Measurements from ENCODE around the gene CTNNA2.

CTNNA2 gene

GRCh38 chr2:79512442-79513401, at the start of gene CTNNA2:
CTNNA2 (plus strand) TSS chr2:79513051.
- peak; percentile 81 for DNase-seq

GRCh38 chr2:79487399-79487798, 25.5 kb upstream of the CTNNA2 start:
- DNase-seq = no peak

- DNase-seq = no peak
Measured at GRCh38 chr2:79511320-79511951, 1.4 kb upstream of the CTNNA2 start.

DNA sequence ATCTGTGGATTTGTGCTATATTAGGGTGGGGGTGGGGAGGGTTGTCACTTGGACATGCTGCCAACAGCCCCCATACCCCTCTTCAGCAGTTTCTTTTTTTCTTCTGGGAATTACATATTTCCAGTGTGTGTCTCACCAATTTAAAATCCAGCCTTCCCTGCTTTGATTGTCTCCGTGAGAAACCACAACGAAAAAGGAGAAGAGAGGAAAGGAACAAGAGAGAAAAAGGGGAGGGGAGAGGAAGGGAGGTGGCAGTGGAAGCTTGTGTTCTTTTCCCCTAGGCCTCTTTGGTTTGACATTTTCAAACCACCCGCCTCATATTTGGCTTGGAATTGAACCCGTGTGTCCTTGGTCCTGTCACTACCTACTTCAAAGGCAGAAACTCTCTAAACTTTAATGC, 860 bp downstream of the CTNNA2 start:
- DNase-seq = no peak

- DNase-seq = no peak
Measured at GRCh38 chr2:79529636-79530035, 16.8 kb downstream of the CTNNA2 start.

DNA sequence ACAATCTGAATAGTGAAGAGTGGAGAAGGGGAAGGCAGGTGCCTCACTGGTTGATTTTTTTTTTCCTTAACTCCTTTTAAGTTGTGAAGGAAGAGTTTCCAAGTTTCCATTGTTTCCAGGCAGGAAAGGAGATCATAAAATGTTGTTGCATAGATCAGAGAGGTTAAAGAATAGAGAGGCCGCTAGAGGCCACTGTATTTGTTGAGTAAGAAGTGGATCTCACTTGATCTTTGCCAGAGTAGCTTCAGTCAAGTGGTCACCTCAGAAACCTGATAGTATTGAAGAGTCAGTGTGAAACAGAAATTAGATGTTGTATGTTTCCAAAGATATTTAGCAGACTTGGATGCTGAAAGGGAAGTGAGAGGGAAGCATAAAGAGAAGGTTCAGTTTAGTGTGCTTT, 17.6 kb downstream of the CTNNA2 start:
- no peak for DNase-seq

- DNase-seq = no peak
Measured at GRCh38 chr2:79547568-79547967, 34.7 kb downstream of the CTNNA2 start.

- DNase-seq = no peak
Measured at GRCh38 chr2:79552653-79553052, 39.8 kb downstream of the CTNNA2 start.

- no peak for DNase-seq
Measured at GRCh38 chr2:79554899-79555298, 42.0 kb downstream of the CTNNA2 start.

GRCh38 chr2:79564065-79564464, 51.2 kb downstream of the CTNNA2 start:
- no peak for DNase-seq

DNA sequence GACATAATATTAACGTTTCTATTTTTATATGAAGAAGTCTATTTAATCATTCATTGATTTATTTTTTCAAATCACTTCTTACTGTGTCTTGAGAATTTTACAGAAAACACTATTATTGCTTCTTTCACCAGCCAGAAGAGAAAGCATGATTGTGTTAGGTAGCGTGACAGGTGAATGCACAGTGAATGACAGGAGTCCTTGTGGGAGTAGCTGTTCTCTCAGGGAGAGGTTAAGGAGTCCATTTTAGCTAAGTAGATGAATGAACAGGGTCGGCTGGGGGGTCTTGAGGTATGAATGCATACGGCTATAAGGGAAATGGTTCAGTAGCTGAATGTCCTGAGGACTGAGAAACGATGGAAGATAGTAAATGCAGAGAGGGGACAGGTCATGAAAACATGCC, 56.2 kb downstream of the CTNNA2 start:
- DNase-seq = no peak

DNA sequence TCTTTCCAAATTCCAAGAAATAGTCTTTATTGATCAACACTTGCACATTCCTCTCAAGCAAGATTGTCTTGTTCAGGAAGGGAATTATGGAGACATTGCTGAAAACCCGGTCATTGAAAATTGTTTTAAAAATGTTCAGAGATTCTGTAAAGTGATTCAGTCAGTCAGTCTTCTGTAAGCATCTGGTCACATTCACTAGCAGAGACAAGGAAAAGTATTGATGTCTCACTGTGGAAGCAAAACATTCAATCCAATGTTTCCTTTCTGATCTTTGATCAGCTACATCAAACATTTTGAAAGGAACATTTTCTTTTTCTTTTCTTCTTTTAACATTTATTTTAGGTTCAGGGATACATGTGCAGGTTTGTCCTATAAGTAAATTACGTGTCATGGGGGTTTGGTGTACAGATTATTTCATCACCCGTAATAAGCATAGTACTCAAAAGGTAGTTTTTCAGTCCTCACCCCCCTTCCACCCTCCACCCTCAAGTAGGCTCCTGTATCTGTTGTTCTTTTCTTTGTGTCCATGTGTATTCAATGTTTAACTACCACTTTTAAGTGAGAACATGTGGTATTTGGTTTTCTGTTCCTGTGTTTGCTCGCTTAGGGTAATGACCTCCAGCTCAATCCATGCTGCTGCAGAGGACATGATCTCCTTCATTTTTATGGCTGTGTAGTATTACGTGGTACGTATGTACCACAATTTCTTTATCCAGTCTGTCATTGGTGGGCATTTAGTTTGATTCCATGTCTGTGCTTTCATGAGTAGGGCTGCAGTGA, 61.2 kb downstream of the CTNNA2 start:
- DNase-seq = no peak

GRCh38 chr2:79576451-79576850, 63.6 kb downstream of the CTNNA2 start:
- DNase-seq = no peak

DNA sequence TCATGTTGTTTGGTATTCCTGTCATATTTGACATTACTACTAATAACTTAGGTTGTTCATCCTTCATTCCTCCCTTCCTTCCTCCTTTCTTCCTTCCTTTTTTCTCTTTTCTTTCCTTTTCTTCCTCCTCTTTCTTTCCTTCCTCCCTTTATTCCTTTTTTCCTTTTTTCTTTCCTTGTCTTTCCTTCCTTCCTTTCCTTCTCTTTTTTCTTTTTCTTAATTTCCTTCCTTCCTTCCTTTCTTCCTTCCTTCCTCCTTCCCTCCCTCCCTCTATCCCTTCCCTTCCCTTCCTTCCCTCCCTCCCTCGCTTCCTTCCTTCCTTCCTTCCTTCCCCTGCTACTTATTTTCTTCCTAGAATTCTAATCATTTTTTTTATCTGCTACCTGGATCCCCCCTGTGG, 66.1 kb downstream of the CTNNA2 start:
- DNase-seq = no peak

DNA sequence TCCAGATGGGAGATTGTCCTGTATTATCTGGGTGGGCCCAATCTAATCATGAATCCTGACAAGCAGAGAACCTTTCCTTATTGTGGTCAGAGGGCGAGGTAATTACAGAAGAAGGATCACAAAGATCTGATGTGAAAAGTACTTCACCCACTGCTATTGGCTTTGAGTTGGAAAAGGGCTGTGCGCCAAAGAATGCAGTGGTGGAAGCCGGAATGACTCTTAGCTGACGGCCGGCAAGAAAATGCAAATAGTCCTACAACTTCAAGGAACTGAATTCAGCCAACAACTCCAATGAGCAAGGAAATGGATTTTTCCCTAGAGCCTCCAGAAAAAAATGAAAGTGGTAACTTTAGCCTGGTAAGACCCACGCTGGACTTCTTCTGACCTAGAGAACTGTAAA, 67.3 kb downstream of the CTNNA2 start:
- DNase-seq = no peak

DNA sequence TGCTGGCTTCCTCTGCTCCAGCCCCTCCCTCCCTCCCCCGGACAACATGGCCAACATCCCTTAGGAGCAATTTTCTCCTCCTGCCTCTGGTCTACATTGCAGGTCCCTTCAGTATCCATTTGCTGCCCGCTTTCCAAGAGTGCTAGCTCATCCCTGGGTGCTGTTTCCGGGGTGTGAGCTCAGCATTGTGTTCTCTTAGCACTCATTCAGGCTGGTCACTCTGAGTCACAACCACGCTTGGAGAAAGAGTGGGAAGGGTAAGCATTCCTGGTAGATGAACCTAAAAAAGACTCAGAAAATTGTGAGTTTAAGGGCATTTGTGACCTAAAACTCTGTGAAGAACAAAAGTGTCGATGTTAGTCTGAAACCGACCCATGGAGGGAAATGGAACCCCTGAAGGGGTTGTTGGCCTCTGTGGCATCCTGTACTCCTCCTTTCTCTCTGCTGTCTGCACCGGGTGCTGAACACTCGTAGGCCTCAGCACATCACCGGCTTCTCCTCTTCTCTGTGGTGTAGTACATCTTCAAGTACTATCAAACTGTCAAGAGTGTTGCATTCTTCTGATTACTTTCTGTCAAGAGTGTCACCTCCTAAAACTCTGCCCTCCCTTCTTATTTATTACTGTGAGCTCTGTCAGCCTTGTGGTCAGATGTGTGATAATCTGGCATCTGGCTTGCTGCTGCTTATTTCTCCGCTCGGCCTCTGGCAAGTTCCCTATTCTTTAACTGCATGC, 73.0 kb downstream of the CTNNA2 start:
- no peak for DNase-seq

GRCh38 chr2:79591281-79591680, 78.4 kb downstream of the CTNNA2 start:
- DNase-seq = no peak

DNA sequence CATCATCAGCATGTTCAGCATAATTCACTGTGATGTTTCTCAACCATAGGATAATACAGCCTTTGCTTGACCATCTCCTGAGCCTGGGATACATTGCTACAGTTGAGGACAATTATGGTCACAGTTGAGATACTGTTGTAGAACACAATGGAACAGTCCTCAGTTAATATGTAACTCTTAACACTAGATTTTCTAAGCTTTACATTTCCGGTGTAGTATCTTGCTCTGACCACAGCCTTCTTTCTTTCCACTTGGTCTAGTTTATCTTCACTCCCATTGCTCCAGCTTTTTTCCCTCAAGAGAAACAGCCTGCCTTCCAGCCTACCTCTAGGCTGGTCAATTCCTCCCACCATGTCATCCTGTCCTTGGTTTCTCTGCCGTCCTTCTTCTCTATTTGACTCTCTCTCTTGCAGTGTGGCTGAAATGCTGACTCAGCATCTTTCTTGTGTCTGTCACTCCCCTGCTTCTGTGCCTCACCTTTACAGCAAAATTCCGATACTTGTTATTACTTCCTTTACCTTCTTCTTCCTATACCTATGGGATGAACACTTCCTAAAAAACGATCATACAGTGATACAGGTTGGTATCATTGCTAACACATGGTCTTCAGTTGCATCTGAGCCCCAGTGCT, 80.5 kb downstream of the CTNNA2 start:
- DNase-seq = no peak

DNA sequence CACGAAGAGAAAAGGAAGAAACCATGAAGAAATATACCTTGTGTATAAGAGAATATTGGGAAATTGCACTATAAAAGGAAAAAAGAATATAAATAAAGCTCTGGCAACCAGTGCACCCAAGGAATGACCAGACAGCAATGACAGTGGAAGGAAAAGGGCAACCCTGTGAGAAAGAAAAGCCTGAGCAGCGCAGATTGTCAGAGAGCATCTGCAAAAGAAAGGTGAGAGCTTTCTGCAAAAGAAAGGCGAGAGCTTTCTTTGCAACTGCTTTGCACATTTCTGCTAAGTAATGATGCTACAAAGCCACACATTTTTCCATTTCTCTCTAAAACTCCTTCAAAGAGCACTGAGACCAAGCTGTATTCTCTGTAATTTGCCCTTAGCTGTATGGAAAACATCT, 83.6 kb downstream of the CTNNA2 start:
- DNase-seq = no peak

GRCh38 chr2:79604748-79605147, 91.9 kb downstream of the CTNNA2 start:
- no peak for DNase-seq

DNA sequence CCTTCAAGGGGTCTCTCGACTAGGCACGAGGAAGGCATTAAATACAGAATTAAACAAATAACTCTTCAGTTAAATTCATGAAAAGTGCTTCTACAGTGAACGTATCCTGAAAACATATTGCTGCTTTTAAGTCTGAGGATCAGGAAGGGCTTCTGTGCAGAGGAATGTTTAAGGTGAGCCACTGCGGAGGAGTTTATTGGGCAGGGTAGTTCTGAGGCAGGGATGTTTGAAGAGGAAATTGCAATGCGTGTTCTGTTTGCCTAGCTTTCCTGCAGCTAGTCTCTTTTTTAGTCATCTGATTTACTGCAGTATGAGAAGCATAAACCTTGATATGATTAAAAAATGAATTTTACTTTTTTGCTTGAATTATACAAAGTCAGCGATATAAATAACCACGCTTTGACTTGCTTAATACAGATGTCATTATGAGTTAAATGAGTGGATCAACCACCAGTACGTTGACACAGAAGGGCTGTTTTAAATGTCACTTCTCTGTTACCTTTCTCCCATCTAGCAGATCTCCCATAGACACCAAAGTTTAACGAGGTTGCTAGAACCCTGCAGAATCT, 98.7 kb downstream of the CTNNA2 start:
- no peak for DNase-seq

GRCh38 chr2:79612999-79613398, 100.1 kb downstream of the CTNNA2 start:
- DNase-seq = no peak
